GM18858 (cell line): ENCODE results near the gene GPATCH1.
"Not testable (repeated sequence)": the region's sequence is repeated elsewhere in the genome, so short reads cannot be mapped to it uniquely, and the experiment has no call there.

Source experiments
- ATAC-seq: cut with Tn5 transposase; IDR thresholded peaks from one replicate; pipeline ENCODE4 v1.9.1; 2021; ENCODE audit not compliant: unreplicated experiment

The GPATCH1 gene

GRCh38 chr19:33158365-33158764 lies 77.4 kb downstream of the GPATCH1 start:
- ATAC-seq: no peak

GRCh38 chr19:33159149-33159548 lies 78.2 kb downstream of the GPATCH1 start:
- ATAC-seq: no peak

- no peak for ATAC-seq
These were observed 78.9 kb downstream of the GPATCH1 start for GRCh38 chr19:33159893-33160292.

- ATAC-seq: no peak
These were observed 80.2 kb downstream of the GPATCH1 start for GRCh38 chr19:33161201-33161600.

GRCh38 chr19:33163481-33163880 lies 82.5 kb downstream of the GPATCH1 start:
- no peak for ATAC-seq

GRCh38 chr19:33166037-33166436 lies 85.1 kb downstream of the GPATCH1 start:
- not testable (repeated sequence) for ATAC-seq

GRCh38 chr19:33167438-33167837 lies 86.5 kb downstream of the GPATCH1 start:
- ATAC-seq: no peak

- ATAC-seq: no peak
These were observed 87.5 kb downstream of the GPATCH1 start for GRCh38 chr19:33168528-33168927.

- ATAC-seq: no peak
These were observed 90.3 kb downstream of the GPATCH1 start for GRCh38 chr19:33171222-33171795.

GRCh38 chr19:33171916-33172359 lies 91.0 kb downstream of the GPATCH1 start:
- ATAC-seq: no peak

GRCh38 chr19:33174186-33174585 lies 93.2 kb downstream of the GPATCH1 start:
- no peak for ATAC-seq

GRCh38 chr19:33175156-33175782 lies 94.3 kb downstream of the GPATCH1 start:
- no peak for ATAC-seq

- ATAC-seq: no peak
These were observed 95.1 kb downstream of the GPATCH1 start for GRCh38 chr19:33175886-33176669.

- peak; percentile 80 for ATAC-seq
These were observed 95.9 kb downstream of the GPATCH1 start for GRCh38 chr19:33176670-33177416.

- no peak for ATAC-seq
These were observed 96.5 kb downstream of the GPATCH1 start for GRCh38 chr19:33177417-33177979.
